Measurements from ENCODE around the gene FBF1.
A peak's percentile ranks its signal among the peaks of the same experiment; 100 is the strongest.
"Not testable (repeated sequence)": the region's sequence is repeated elsewhere in the genome, so short reads cannot be mapped to it uniquely, and the experiment has no call there.

Gene FBF1

GRCh38 chr17:75868730-75869281 lies 72.0 kb downstream of the FBF1 start:
- not testable (repeated sequence) for H3K27me3 ChIP-seq (ENCODE audit: control insufficient read depth in 2 of 2, insufficient read depth in 2 of 2, low read length in 2 of 2); H3K9me3 ChIP-seq (ENCODE audit: control insufficient read depth in 2 of 2, low read length in 2 of 2); H3K36me3 ChIP-seq (ENCODE audit: control insufficient read depth in 2 of 2, insufficient read depth in 2 of 2, low read length in 2 of 2); H3K4me3 ChIP-seq (ENCODE audit: low read length in 2 of 2); H3K9ac ChIP-seq (ENCODE audit: low read depth in 1 of 2, low read length in 2 of 2)
- H3K4me1 ChIP-seq (ENCODE audit: control insufficient read depth in 2 of 2, insufficient read depth in 2 of 2, low read length in 2 of 2): peaks cover 25 to 41% of the 10 kb centered on the region in 2 donors
- peak overlapping the region; percentile 78 to 79 for H3K27ac ChIP-seq (ENCODE audit: low read depth in 2 of 2, low read length in 2 of 2)

- not testable (repeated sequence) for H3K9ac ChIP-seq (ENCODE audit: low read depth in 1 of 2, low read length in 2 of 2); H3K9me3 ChIP-seq (ENCODE audit: control insufficient read depth in 2 of 2, low read length in 2 of 2); H3K36me3 ChIP-seq (ENCODE audit: control insufficient read depth in 2 of 2, insufficient read depth in 2 of 2, low read length in 2 of 2); H3K4me3 ChIP-seq (ENCODE audit: low read length in 2 of 2); H3K27me3 ChIP-seq (ENCODE audit: control insufficient read depth in 2 of 2, insufficient read depth in 2 of 2, low read length in 2 of 2)
- Histone ChIP-seq H3K27ac (ENCODE audit: low read depth in 2 of 2, low read length in 2 of 2) (peak overlapping the region; percentile 54 to 59), H3K4me1 (ENCODE audit: control insufficient read depth in 2 of 2, insufficient read depth in 2 of 2, low read length in 2 of 2) (peaks cover 8 to 23% of the 10 kb centered on the region in 2 donors)
These were observed 75.2 kb downstream of the FBF1 start for GRCh38 chr17:75865404-75866188.

- peak overlapping the region; percentile 54 to 59 for H3K27ac ChIP-seq (ENCODE audit: low read depth in 2 of 2, low read length in 2 of 2)
- H3K4me1 ChIP-seq (ENCODE audit: control insufficient read depth in 2 of 2, insufficient read depth in 2 of 2, low read length in 2 of 2): peaks cover 8 to 22% of the 10 kb centered on the region in 2 donors
- not testable (repeated sequence) for H3K4me3 ChIP-seq (ENCODE audit: low read length in 2 of 2); H3K36me3 ChIP-seq (ENCODE audit: control insufficient read depth in 2 of 2, insufficient read depth in 2 of 2, low read length in 2 of 2); H3K27me3 ChIP-seq (ENCODE audit: control insufficient read depth in 2 of 2, insufficient read depth in 2 of 2, low read length in 2 of 2); H3K9me3 ChIP-seq (ENCODE audit: control insufficient read depth in 2 of 2, low read length in 2 of 2)
- peak overlapping the region; percentile 1 to 24 for H3K9ac ChIP-seq (ENCODE audit: low read depth in 1 of 2, low read length in 2 of 2)
These were observed 76.0 kb downstream of the FBF1 start for GRCh38 chr17:75864887-75865286.

- Histone ChIP-seq H3K4me1 (ENCODE audit: control insufficient read depth in 2 of 2, insufficient read depth in 2 of 2, low read length in 2 of 2) (peaks cover 6 to 18% of the 10 kb centered on the region in 2 donors), H3K9ac (ENCODE audit: low read depth in 1 of 2, low read length in 2 of 2) (peak overlapping the region; percentile 1 to 24), H3K27me3 (ENCODE audit: control insufficient read depth in 2 of 2, insufficient read depth in 2 of 2, low read length in 2 of 2) (no peaks in the 10 kb centered on the region), H3K27ac (ENCODE audit: low read depth in 2 of 2, low read length in 2 of 2) (peak overlapping the region; percentile 54 to 59), H3K36me3 (ENCODE audit: control insufficient read depth in 2 of 2, insufficient read depth in 2 of 2, low read length in 2 of 2) (no peaks in the 10 kb centered on the region), H3K4me3 (ENCODE audit: low read length in 2 of 2) (no peak overlapping the region), H3K9me3 (ENCODE audit: control insufficient read depth in 2 of 2, low read length in 2 of 2) (no peaks in the 10 kb centered on the region)
These were observed 76.4 kb downstream of the FBF1 start for GRCh38 chr17:75864448-75864871.

GRCh38 chr17:75861927-75862317 lies 78.9 kb downstream of the FBF1 start:
- no peaks in the 10 kb centered on the region for H3K27me3 ChIP-seq (ENCODE audit: control insufficient read depth in 2 of 2, insufficient read depth in 2 of 2, low read length in 2 of 2)
- no peaks in the 10 kb centered on the region for H3K36me3 ChIP-seq (ENCODE audit: control insufficient read depth in 2 of 2, insufficient read depth in 2 of 2, low read length in 2 of 2)
- no peak overlapping the region for H3K9ac ChIP-seq (ENCODE audit: low read depth in 1 of 2, low read length in 2 of 2)
- H3K9me3 ChIP-seq (ENCODE audit: control insufficient read depth in 2 of 2, low read length in 2 of 2): no peaks in the 10 kb centered on the region
- no peak overlapping the region for H3K4me3 ChIP-seq (ENCODE audit: low read length in 2 of 2)
- H3K27ac ChIP-seq (ENCODE audit: low read depth in 2 of 2, low read length in 2 of 2): peak overlapping the region in 1 of 2 donors; percentile 7
- peaks cover 10 to 13% of the 10 kb centered on the region in 2 donors for H3K4me1 ChIP-seq (ENCODE audit: control insufficient read depth in 2 of 2, insufficient read depth in 2 of 2, low read length in 2 of 2)

Data from mucosa of rectum (tissue), 2 donors.